Heart left ventricle (tissue), 16 donors: Measurements from ENCODE around the gene PIP5KL1. TPM values are rescaled to one million over a fixed set of nuclear protein-coding genes. Genes with fewer than 3 reads are reported as not detected.

Experiments used
- ATAC-seq, 4 donors: fragments of 200-7000 bp; cut with Tn5 transposase; one replicate each; pipeline ENCODE4 v1.9.1; 2020 to 2022; ENCODE audit warnings: moderate library complexity in 4 of 4, mild to moderate bottlenecking in 3 of 4, moderate number of reproducible peaks in 1 of 4
- DNase-seq, 5 donors: peaks; one replicate each; pipeline ENCODE4 v3.0.0-alpha.2; 2020
- H3K27ac ChIP-seq, 12 donors: fragments of 200-600 bp; sonication (generic) in 4 of 12; one replicate each; pipeline versions ENCODE4 v1.5.0 to v1.8.0; 2016 to 2022; ENCODE audit warnings: mild to moderate bottlenecking in 2 of 12
- H3K27me3 ChIP-seq, 9 donors: fragments of 200-600 bp; sonication (generic) in 2 of 9; one replicate each; pipeline versions ENCODE4 v1.5.1 to v1.8.0; 2016 to 2022; ENCODE audit warnings: mild to moderate bottlenecking in 3 of 9
- H3K36me3 ChIP-seq, 9 donors: fragments of 200-600 bp; sonication (generic) in 2 of 9; one replicate each; pipeline versions ENCODE4 v1.5.0 to v1.8.0; 2018 to 2022; ENCODE audit warnings: mild to moderate bottlenecking in 2 of 9
- H3K4me1 ChIP-seq, 12 donors: fragments of 200-600 bp; sonication (generic) in 4 of 12; one replicate each; pipeline versions ENCODE4 v1.5.0 to v1.8.0; 2016 to 2022; ENCODE audit warnings: mild to moderate bottlenecking in 3 of 12
- H3K4me3 ChIP-seq, 12 donors: fragments of 200-600 bp; sonication (generic) in 4 of 12; one replicate each; pipeline versions ENCODE4 v1.5.0 to v1.8.0; 2017 to 2022; ENCODE audit warnings: mild to moderate bottlenecking in 9 of 12, moderate library complexity in 4 of 12
- H3K9me3 ChIP-seq, 12 donors: fragments of 200-600 bp; sonication (generic) in 4 of 12; one replicate each; pipeline versions ENCODE4 v1.5.0 to v1.8.0; 2016 to 2022; ENCODE audit warnings: mild to moderate bottlenecking in 1 of 12
- POLR2A ChIP-seq, 2 donors: fragments of 450-650 bp; IDR thresholded peaks; one replicate each; pipeline ENCODE4 v1.6.1; 2017; ENCODE audit warnings: antibody characterized with exemption in 2 of 2, mild to moderate bottlenecking in 2 of 2, moderate library complexity in 2 of 2
- WGBS, 4 donors: extraction: QIAGEN DNeasy Blood & Tissue Kit in 2 of 4; methylation state at CpG; one replicate each; pipeline versions ENCODE4 v1.1.5 to v1.1.7; 2013 to 2018; 5-methylcytosine and 5-hydroxymethylcytosine counted together
- intact Hi-C, 10 donors: fragments of 100-400 bp; cut with DNase I; formaldehyde crosslinking; loops; one replicate each; pipeline versions ENCODE4 v1.11.1 to v1.14.2; 2022
- polyA plus RNA-seq, 2 donors: library from polyadenylated mRNA; stranded (reverse); fragments of 200-250 nt; gene quantifications; one replicate each; pipeline ENCODE4 v1.2.3, GENCODE V29; 2013
- total RNA-seq, 9 donors: library from RNA; depleted of rRNA in 2 of 9; stranded (reverse); fragments of >200 nt in 2 of 9; fragmentation: NEBNext Ultra II Directional in 3 of 9; extraction: Animal tissue kit (Norgen Biotek cat#: 25700) in 3 of 9; gene quantifications; one replicate each; pipeline versions ENCODE4 v1.1.0 to v1.2.4, GENCODE V29; 2016 to 2023
- TF ChIP-seq, protein P1 (sequence below), 12 donors: fragments of 200-600 bp; sonication (generic) in 4 of 12; IDR thresholded peaks; one replicate each; pipeline versions ENCODE4 v1.5.0 to v1.8.0; 2018 to 2022; ENCODE audit warnings: antibody characterized with exemption in 12 of 12, mild to moderate bottlenecking in 5 of 12
- donor health status: ischemic (EF 13 %, LVEDD 7.1; RV severe dilation, severe dysfunction).
- donor health status: healthy with polysubstance abuse.
- donor health status: DM: no; HTN: yes; CAD: no.
- donor health status: DM: no; HTN: no; CAD: no.
- donor health status: ischemic (EF 25% LVEDD 6.9; RV normal size, moderate dysfunction).
- donor health status: ischemic (EF 25% LVEDD 5.7; RV mildly dilated, moderate dysfunction).
- donor health status: healthy.
- donor health status: DM: yes; HTN: yes; CAD: no.
- donor health status: ischemic (EF 35%, LVEDD 5.7; RV mildly dilated, moderate dysfunction).
- donor health status: nonischemic (EF 11% LVEDD 7.7; RV severe dilation, severe dysfunction).
- donor health status: DM: yes; HTN: yes; CAD: no.
- donor health status: PGD.
- donor health status: ischemic (EF 29% LVEDD 5.4; RV normal size, mild dysfunction).
- donor health status: nonischemic (EF 23%, LVEDD 6.1; RV moderate dilation, normal function).

The PIP5KL1 gene
- total and polyA plus RNA-seq, 11 donors = 0.12 to 0.77 (median 0.50) TPM; not detected in 2

DNA sequence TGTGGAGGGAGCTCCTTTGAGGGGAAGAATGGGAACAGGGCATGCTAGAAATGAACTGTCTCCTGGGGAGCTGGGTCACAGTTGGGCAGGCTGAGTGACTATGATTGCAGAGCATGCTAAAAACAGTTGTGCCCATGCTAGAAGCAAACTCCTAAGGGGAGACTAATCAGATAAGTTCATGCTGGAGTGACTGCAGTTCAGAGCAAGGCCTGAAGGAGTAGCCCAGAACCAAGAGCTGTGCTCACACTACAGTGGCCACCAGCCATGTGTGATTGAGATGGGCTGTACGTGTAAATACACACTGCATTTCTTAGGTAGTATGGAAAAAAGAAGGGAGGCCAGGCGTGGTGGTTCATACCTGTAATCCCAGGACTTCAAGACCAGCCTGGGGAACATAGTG, 42.8 kb downstream of the PIP5KL1 start:
- peaks cover 0 to 39% (median 16%) of the 10 kb centered on the region in 12 donors for H3K4me1 ChIP-seq
- 80 to 89% (median 87%) methylated on average over 2 of the region's 2 CpGs for WGBS, 4 donors
- no peak overlapping the region for H3K27ac ChIP-seq
- H3K9me3 ChIP-seq = peaks cover 0 to 3% (median under 1%) of the 10 kb centered on the region in 12 donors
- H3K36me3 ChIP-seq = peaks cover 3 to 80% (median 64%) of the 10 kb centered on the region in 9 donors
- intact Hi-C loops = loop anchor here in 1 of 10 donors (10.0 kb wide), 1 partner anchor 403 kb away; no protein-coding TSS in a partner anchor
- ATAC-seq (no peak), DNase-seq (no peak)
- no peak overlapping the region for H3K4me3 ChIP-seq
- TF ChIP-seq POLR2A (IDR thresholded peaks at IDR 0.05) = no peak
- TF ChIP-seq, protein P1, sequence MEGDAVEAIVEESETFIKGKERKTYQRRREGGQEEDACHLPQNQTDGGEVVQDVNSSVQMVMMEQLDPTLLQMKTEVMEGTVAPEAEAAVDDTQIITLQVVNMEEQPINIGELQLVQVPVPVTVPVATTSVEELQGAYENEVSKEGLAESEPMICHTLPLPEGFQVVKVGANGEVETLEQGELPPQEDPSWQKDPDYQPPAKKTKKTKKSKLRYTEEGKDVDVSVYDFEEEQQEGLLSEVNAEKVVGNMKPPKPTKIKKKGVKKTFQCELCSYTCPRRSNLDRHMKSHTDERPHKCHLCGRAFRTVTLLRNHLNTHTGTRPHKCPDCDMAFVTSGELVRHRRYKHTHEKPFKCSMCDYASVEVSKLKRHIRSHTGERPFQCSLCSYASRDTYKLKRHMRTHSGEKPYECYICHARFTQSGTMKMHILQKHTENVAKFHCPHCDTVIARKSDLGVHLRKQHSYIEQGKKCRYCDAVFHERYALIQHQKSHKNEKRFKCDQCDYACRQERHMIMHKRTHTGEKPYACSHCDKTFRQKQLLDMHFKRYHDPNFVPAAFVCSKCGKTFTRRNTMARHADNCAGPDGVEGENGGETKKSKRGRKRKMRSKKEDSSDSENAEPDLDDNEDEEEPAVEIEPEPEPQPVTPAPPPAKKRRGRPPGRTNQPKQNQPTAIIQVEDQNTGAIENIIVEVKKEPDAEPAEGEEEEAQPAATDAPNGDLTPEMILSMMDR (IDR thresholded peaks at IDR 0.05) = no peak
- H3K27me3 ChIP-seq = no peaks in the 10 kb centered on the region

DNA sequence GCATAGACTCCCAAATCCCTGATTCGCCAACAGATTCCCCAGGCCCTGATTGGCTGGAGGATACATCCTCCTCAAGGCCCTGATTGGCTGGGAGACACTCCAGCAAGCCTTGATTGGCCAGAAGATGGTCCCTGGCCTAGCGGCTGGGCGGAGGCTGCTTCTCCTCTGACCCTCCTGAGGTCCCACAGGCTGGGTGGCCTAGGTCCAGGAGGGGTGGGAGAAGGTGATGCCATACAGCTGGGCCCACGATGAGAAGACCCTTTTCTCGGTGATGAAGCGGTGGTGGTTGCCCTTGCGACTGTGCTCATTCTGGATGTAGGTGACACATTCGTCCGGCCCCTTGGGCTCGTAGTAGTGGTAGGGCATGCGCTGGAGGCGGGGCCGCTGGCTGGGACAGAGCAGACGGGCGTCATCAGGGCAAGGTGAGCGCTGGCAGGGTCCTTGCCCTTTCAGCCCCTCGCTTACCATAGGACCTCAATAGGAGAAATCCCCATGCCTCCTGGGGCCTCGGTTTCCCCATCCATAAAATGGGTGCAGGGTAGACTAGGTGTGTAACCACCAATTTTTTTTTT, 44.1 kb downstream of the PIP5KL1 start:
- TF ChIP-seq, protein P1 (IDR thresholded peaks at IDR 0.05) = no peak
- no peak for TF ChIP-seq POLR2A (IDR thresholded peaks at IDR 0.05)

DNA sequence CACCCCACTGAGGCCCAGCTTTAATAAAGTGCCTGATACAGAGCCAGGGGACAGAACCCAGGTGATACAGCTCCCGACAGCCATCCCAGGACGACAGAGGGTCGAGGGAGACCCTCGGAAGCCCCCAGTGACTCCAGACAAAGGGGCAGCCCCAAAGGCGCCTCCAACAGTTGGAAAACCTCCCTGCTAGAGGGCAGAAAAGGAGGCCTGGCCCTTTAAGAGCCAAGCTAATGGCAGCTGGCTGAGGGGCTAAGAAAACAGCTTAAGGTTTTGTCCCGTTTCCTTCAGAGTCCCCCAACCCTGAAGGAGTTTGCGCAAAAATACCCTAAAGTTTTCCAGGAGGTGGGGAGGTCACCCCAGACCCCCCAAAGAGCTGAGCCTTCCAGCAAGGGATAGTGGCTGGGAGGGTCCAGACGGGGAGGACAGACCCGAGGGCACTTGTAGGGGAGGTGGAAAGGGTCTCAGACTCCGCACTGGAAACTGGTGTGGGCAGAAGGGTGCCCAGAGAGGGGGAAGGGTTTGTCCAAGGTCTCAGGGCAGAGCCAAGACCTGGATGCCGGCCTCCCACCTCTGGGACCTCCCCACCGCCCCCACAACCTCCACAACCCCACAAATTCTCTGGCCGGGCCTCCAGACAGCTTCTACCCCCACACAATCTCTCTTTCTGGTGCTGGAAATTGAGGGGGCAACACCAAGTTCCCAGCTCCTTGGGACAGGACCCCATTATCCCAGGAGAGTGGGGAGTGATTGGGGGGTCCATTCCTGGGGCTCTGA, 44.9 kb downstream of the PIP5KL1 start:
- WGBS, 4 donors = 78 to 88% (median 81%) methylated on average over 11 to 13 of the region's 13 CpGs
- H3K36me3 ChIP-seq = peaks cover 3 to 62% (median 47%) of the 10 kb centered on the region in 9 donors
- no peaks in the 10 kb centered on the region for H3K27me3 ChIP-seq
- intact Hi-C loops = loop anchor here in 1 of 10 donors (10.0 kb wide), 1 partner anchor 401 kb away; no protein-coding TSS in a partner anchor
- H3K4me1 ChIP-seq = peaks cover 0 to 48% (median 18%) of the 10 kb centered on the region in 12 donors
- no peak for ATAC-seq
- peak overlapping the region in 7 of 12 donors; percentile 8 to 66 (median 39) for H3K27ac ChIP-seq
- H3K9me3 ChIP-seq = no peaks in the 10 kb centered on the region
- H3K4me3 ChIP-seq = no peak overlapping the region
- TF ChIP-seq, protein P1 (IDR thresholded peaks at IDR 0.05) = no peak
- TF ChIP-seq POLR2A (IDR thresholded peaks at IDR 0.05) = no peak
- peak in 1 of 5 donors; percentile 45 for DNase-seq

More for the DNA sequence above, 44.1 kb downstream of the PIP5KL1 start:
- Histone ChIP-seq H3K27ac (no peak overlapping the region), H3K27me3 (no peaks in the 10 kb centered on the region), H3K4me1 (peaks cover 0 to 48% (median 18%) of the 10 kb centered on the region in 12 donors), H3K9me3 (no peaks in the 10 kb centered on the region), H3K4me3 (no peak overlapping the region), H3K36me3 (peaks cover 3 to 68% (median 53%) of the 10 kb centered on the region in 9 donors)
- DNase-seq = peak in 1 of 5 donors; percentile 45
- ATAC-seq = no peak
- WGBS, 4 donors = 95 to 98% (median 96%) methylated on average over 13 to 18 of the region's 18 CpGs
- intact Hi-C loops = loop anchor here in 1 of 10 donors (10.0 kb wide), 1 partner anchor 402 kb away; no protein-coding TSS in a partner anchor
